ENCODE measurements around the gene SPATS1.
"Not testable (repeated sequence)": the region's sequence is repeated elsewhere in the genome, so short reads cannot be mapped to it uniquely, and the experiment has no call there.

Gene SPATS1

GRCh38 chr6:44311304-44311703 is 31.1 kb upstream of the SPATS1 start:
- in situ Hi-C loops (cut with MboI; ENCODE audit: low sequenced_read_pairs) = no loop called here

GRCh38 chr6:44311767-44312166 is 30.7 kb upstream of the SPATS1 start:
- in situ Hi-C loops (cut with MboI; ENCODE audit: low sequenced_read_pairs) = no loop called here

GRCh38 chr6:44312901-44313788 is 29.3 kb upstream of the SPATS1 start, which contains the start of gene AARS2:
TSS of gene AARS2 (minus strand) at chr6:44313347. CDS start at chr6:44313323, 24 bp downstream.
- in situ Hi-C loops (cut with MboI; ENCODE audit: low sequenced_read_pairs) = no loop called here

- in situ Hi-C loops (cut with MboI; ENCODE audit: low sequenced_read_pairs) = not testable (repeated sequence)
These were observed 27.8 kb upstream of the SPATS1 start for GRCh38 chr6:44314657-44315056.

GRCh38 chr6:44315516-44315915 is 26.9 kb upstream of the SPATS1 start:
- in situ Hi-C loops (cut with MboI; ENCODE audit: low sequenced_read_pairs) = no loop called here

GRCh38 chr6:44315951-44316350 is 26.5 kb upstream of the SPATS1 start:
- in situ Hi-C loops (cut with MboI; ENCODE audit: low sequenced_read_pairs) = no loop called here

- in situ Hi-C loops (cut with MboI; ENCODE audit: low sequenced_read_pairs) = no loop called here
These were observed 26.0 kb upstream of the SPATS1 start for GRCh38 chr6:44316481-44316880.

GRCh38 chr6:44317136-44317631 is 25.3 kb upstream of the SPATS1 start:
- in situ Hi-C loops (cut with MboI; ENCODE audit: low sequenced_read_pairs) = not testable (repeated sequence)

- in situ Hi-C loops (cut with MboI; ENCODE audit: low sequenced_read_pairs) = no loop called here
These were observed 21.2 kb upstream of the SPATS1 start for GRCh38 chr6:44321210-44321609.

GRCh38 chr6:44327096-44327495 is 15.4 kb upstream of the SPATS1 start:
- in situ Hi-C loops (cut with MboI; ENCODE audit: low sequenced_read_pairs) = no loop called here

- in situ Hi-C loops (cut with MboI; ENCODE audit: low sequenced_read_pairs) = no loop called here
These were observed 14.7 kb upstream of the SPATS1 start for GRCh38 chr6:44327760-44328159.

GRCh38 chr6:44328203-44328602 is 14.2 kb upstream of the SPATS1 start:
- in situ Hi-C loops (cut with MboI; ENCODE audit: low sequenced_read_pairs) = not testable (repeated sequence)

GRCh38 chr6:44329858-44330257 is 12.6 kb upstream of the SPATS1 start:
- in situ Hi-C loops (cut with MboI; ENCODE audit: low sequenced_read_pairs) = no loop called here

GRCh38 chr6:44332585-44332984 is 9.9 kb upstream of the SPATS1 start:
- in situ Hi-C loops (cut with MboI; ENCODE audit: low sequenced_read_pairs) = no loop called here

GRCh38 chr6:44333273-44333919 is 9.1 kb upstream of the SPATS1 start:
- in situ Hi-C loops (cut with MboI; ENCODE audit: low sequenced_read_pairs) = no loop called here

GRCh38 chr6:44333942-44334341 is 8.5 kb upstream of the SPATS1 start:
- in situ Hi-C loops (cut with MboI; ENCODE audit: low sequenced_read_pairs) = no loop called here

- in situ Hi-C loops (cut with MboI; ENCODE audit: low sequenced_read_pairs) = no loop called here
These were observed 6.8 kb upstream of the SPATS1 start for GRCh38 chr6:44335631-44336030.

GRCh38 chr6:44338228-44339122 is 4.0 kb upstream of the SPATS1 start:
- in situ Hi-C loops (cut with MboI; ENCODE audit: low sequenced_read_pairs) = no loop called here

- in situ Hi-C loops (cut with MboI; ENCODE audit: low sequenced_read_pairs) = no loop called here
These were observed 3.1 kb upstream of the SPATS1 start for GRCh38 chr6:44339301-44339700.

GRCh38 chr6:44339763-44340625 is 2.5 kb upstream of the SPATS1 start:
- in situ Hi-C loops (cut with MboI; ENCODE audit: low sequenced_read_pairs) = no loop called here

Measured in hTERT RPE-1 (cell line).